HG02763 (cell line): ENCODE data around the gene CD99L2.

Experiments used
- ATAC-seq: cut with Tn5 transposase; IDR thresholded peaks from one replicate; pipeline ENCODE4 v1.9.1; 2021; ENCODE audit warnings: mild to moderate bottlenecking, moderate library complexity; ENCODE audit not compliant: unreplicated experiment

CD99L2 gene

GRCh38 chrX:150766351-150767044 is 132.0 kb downstream of the CD99L2 start:
- no peak for ATAC-seq

GRCh38 chrX:150765782-150766350 is 132.6 kb downstream of the CD99L2 start:
- ATAC-seq: no peak

- no peak for ATAC-seq
Measured at GRCh38 chrX:150765237-150765636, 133.2 kb downstream of the CD99L2 start.

DNA sequence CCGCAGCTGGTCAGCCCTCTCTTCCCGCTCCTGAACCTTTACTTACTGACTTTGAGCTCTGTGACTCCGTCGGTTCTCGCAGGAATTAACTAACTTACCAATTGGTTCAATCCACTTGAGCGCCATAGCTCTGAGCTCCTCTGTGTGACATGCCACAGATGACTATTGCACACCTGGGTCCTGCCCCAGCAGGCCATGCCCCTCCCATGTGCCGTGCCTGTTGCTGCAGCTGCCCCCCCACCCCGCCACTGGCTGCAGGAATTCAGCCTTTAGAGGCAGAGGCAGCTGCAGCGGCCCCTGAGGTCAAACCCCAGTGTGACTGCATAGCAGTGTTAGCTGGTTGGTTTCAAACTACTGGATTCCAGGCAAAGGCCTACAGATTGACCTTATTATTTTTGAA is 134.7 kb downstream of the CD99L2 start:
- no peak for ATAC-seq

DNA sequence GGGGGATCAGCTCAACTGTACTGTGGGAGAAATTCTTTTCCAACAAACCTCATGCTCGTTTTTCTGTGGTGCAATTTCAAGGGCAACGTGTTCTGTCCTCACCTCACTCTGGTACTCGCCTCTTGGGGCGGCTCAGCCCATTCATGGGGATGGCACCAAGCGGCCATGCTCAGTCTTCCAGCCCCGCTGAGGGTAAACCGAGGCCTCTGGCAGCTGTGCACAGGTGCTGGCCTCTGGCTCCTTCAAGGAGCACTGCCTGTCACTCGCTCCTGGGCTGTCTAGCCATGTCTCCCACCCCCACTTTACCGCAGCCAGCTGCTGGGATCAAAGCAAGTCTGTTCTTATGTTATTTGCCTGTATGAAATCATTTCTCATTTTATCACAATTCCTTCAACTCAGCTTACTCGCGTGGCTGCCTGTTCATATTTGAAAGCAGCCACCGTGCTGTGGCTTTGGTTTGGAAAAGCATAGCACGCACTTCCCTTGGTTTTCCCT is 135.1 kb downstream of the CD99L2 start:
- no peak for ATAC-seq

DNA sequence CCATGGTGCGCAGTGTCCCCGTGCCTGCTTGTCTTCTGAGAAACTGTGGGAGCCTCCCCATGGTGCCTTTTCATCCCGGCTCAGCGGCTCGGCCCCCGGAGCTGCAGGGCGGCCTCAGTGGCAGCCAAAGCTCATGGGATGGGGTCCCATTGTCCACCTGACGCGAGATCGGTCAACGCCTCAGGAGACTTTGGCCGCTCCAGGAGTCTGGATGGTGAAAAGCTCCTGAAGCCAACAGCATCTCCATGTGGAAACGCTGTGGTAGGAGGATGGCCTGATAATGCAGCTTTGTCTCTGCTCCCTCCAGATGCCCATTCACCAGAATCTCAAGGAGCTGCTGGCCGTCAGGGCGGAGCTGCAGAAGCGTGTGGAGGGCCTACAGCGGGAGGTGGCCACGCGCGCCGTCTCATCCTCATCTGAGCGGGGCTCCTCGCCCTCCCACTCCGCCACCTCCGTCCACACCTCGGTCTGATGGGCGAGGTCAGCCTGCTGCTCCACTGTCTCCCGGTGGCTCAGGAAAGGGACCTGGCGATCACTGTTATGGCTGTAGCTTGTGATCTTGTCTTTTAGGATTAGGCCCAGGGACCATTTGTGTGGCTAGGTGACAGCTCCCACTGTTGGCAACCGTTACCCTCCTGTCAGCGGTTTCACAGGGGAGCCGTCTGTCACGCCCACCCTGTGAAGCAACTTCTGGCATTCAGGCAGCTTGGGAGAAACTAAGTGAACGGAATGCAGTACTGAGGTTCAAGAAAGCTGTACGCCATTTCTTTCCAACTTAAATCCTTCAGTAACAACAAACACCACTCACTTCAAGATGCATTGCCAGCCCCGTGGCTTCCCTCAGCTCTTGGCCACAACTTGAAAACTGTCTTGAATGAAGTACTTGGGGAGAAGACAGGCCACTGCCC is 136.0 kb downstream of the CD99L2 start:
- ATAC-seq: no peak

DNA sequence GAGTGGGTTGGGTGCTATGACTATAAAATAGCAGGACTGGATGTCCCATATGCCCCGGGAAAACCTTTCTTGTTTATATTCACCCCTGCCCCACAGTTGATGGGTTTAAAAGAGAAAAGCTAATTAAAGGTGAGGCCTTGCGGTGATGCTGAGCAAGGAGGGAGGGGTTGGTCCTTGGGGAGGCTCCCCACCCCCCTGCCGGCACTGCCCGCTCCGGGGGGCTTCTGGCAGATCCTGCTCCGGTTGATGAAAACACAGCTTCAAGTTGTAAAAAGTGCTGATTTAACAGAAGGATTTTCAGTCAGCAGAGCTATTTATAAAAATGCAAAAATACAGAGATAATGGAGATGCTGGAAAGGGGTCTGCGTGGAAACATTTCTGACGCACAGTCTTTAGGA is 136.7 kb downstream of the CD99L2 start:
- no peak for ATAC-seq

DNA sequence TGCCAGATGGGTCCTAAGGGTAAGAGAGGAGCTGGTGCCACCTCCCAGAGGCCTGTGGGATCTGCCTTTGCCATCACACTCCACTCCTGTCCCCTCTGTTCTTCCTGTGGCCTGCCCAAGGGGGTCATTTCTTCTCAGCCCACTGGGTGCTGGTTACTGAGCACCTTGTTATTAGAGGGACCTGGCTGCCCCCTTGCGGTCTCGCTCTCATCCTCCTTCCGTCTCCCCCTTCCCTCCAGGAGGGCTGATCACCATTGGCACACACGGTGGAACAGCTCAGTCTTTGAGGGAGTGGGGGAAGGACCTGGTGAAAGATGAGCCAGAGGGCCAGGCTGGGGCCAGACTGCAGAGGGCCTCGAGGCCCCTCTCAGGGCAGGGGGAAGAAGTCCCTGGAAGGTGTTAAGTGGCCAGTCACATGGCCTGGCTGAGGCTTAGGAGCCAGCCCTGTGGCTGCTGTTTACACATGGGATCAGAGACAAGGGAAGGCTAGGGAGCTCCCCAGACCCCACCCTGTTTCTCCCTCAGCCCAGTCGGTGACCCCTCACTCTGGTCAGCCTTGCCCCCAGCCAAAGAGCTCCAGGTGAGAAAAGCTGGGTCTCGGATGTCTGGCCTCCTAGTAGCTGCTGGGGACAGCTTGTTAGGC is 137.2 kb downstream of the CD99L2 start:
- ATAC-seq: no peak

DNA sequence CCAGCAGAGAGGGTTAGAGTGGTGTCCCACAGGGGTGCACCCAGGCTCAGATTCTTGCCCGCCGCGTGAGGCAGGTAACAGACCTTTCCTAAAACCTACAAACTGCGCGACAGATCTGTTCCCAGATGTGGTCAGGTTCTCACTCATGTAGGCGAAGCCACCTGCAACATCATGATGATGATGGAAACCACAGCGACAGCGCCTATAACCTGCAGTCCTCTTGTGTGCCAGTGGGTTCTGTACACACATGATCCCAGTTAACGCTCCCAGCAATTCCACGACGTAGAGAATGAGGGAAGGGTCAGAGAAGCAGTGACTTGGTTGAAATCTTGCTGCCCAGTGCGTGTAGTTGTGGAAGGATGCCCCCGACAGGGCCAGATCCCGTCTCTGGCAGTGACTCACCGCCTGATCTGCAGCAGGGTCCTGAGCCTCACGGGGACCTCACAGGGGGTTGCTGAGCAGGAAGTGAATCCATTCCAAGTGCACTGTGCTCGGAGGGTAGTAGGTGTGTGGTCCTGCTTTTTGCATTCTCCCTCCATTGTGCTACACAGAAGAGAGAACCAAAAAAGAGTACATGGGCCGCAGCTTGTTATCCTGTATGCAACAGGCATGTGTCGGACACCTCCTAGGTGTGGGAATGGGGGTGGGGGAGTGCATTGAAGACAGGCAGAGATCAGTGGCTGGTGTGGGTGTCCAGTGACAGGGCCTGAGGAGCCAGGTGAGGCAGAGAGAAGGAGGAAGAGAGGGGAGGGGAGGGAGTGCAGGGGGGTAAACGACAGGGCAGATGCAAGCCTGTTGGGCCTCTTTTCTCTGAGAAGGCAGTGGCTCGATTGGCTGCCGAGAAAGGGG is 138.7 kb downstream of the CD99L2 start:
- ATAC-seq: no peak

- no peak for ATAC-seq
Measured at GRCh38 chrX:150757371-150757770, 141.1 kb downstream of the CD99L2 start.

DNA sequence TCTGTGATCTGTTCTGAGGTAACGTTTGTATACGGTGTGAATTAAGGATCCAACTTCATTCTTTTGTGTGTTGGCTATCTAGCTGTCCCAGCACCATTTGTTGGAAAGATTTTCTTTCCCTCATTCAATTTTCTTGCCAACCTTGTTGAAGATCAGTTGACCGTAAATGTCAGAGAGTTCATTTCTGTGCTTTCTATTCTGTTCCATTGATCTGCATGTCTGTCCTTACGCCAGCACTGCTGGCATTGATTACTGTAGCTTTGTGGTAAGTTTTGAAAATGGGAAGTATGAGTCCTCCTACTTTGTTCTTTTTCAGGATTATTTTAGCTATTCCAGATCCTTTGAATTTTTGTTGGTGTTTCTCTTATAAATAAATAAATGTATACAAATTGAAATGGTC is 144.5 kb downstream of the CD99L2 start:
- ATAC-seq: no peak

DNA sequence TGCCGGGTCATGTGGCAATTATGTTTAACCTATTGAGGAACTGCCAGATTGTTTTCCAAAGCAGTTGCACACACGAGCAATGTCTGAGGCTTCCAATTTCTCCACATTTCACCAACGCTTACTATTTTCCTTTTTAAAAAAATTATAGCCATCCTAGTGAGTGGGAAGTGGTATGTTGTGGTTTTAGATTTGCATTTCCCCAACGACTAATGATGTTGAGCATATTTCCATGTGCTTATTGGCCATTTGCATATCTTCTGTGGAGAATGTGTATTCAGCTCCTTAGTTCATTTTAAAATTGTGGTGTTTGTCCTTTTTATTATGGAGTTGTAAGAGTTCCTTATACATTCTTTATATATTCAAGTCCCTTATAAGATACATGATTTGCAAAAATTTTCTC is 145.1 kb downstream of the CD99L2 start:
- ATAC-seq: no peak

- ATAC-seq: no peak
Measured at GRCh38 chrX:150752124-150752523, 146.3 kb downstream of the CD99L2 start.

DNA sequence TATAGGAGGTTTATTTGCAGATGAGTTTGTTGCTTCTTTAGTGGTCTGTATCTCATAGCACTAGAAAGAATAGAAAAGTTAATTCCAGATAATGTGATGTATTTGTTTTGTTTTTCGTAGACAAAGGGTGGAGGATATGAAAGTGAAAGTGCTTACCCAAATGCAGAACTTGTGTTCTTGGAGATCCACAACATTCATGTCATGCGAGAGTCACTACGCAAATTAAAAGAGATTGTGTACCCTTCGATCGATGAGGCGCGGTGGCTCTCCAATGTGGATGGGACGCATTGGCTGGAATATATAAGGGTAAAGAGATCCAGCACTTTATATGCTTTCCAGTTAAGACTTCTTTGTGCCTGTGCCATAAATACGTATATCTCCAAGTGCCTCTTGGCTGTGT is 162.0 kb downstream of the CD99L2 start:
- ATAC-seq: no peak

- ATAC-seq: no peak
Measured at GRCh38 chrX:150731795-150732194, 166.7 kb downstream of the CD99L2 start.

GRCh38 chrX:150730719-150731118 is 167.7 kb downstream of the CD99L2 start:
- ATAC-seq: no peak

DNA sequence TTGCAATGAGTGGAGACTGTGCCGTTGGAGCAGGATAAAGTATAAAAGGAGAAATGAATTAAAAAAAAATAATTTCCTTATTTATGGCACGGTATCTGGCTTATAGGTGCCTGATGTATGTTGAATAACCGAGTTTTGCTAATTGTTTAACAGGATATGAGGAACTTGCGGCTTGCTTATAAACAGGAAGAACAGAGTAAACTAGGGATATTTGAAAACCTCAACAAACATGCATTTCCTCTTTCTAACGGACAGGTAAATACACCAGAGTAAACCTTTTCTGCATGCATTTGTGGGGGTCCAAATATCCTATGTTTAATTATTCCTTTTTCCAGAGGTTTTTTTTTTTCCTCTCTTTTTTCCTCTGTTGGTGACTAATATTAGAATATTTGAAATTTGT is 168.5 kb downstream of the CD99L2 start:
- no peak for ATAC-seq

DNA sequence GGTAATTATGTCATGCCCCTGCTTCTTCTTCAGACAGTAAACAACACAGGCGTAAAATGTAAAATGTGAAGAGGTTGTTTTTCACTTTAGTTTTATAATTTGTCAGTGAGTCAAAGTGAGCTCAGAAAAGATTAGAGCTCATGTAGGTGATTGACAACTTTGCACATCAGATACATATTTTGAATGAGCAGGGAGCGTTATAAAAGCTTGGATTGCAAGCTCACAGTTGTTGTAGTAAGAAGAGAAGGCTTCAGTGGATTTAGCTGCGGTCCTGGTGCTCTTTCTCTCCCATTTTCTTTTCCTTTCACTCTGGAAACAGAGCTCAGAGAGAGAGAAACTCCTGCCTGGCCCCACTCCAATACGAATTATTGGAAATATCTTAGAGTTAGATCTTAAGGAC is 178.8 kb downstream of the CD99L2 start:
- no peak for ATAC-seq
